GM19239 (cell line): ENCODE data around the gene FOXE3.

Experiments used
- DNase-seq: peaks from one replicate; pipeline ENCODE4 v3.0.0; 2011; ENCODE audit warnings: low spot score; ENCODE audit not compliant: insufficient read length
- FAIRE-seq: peaks from 2 replicates; lab custom pipeline; 2011; peaks lifted over from hg19 to GRCh38; lab: Jason Lieb, UNC

FOXE3 gene

DNA sequence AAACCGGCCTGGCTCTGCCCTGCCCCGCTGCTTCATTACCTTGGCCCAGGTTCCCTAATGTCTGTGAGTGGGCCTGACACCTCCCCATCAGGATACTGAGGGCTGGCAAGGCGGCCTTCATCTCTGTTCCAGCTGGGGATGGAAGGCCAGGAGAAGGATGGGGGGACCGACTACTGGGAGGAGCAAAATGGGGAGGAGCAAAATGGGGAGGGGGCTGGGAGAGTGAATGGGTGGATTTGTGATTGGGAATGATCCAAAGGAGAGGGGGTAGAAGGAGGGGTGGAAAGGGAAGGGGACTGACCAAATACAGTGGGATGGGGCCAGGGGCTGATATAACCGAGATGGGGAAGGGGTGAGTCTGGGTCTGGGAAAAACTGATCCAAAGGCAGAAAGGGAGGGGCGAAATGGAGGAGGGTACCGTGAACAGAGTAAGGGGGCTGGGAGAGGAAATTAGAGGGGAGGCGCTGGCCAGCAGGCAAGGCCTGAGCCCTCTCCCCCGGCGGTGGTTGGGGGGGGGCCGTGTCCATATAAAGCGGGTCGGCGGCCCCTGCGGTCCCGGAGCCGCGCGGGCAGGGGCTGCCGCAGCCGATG is at the start of gene FOXE3:
TSS of gene FOXE3 (plus strand) at position 558 of the 591 bp plus-strand sequence. CDS start at position 589, 31 bp downstream.
- DNase-seq (no peak), FAIRE-seq (no peak)

DNA sequence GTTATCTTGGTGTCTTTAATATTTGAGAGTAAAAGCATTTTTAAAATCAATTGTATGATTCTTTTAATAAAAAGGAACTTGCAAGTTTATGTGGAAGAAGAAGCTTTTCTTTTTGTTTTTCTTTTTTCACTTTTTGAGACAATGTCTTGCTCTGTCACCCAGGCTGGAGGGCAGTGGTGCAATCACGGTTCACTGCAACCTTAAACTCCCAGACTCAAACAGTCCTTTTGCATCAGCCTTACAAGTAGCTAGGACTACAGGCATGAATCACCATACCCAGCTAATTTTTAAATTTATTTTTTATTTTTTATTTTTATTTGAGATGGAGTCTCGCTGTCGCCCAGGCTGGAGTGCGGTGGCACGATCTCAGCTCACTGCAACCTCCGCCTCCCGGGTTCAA is 48.4 kb upstream of the FOXE3 start:
- DNase-seq: no peak
- no peak for FAIRE-seq

DNA sequence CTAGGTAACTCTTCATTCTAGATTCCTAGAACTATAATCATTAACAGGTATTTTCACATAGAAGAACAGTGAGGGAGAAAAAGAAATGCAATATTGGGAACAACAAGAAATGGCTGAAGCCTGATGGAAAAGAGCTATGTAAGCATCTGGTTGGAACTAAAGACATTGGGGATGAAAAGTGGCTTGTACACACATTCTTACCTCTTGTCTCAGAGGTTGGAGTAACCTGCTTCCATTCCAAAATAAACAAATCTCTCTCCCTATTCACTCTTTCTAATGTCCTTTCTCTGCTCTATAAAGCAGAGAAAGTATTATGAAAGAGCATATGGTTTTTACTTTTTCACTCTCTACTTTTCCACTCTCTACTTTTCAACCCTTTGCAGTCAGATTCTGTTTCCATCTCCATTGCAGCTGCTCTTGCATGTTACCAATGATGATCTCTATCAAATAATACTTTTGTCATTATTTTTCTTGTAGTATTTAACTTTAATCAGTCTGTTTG is 45.0 kb upstream of the FOXE3 start:
- DNase-seq (no peak), FAIRE-seq (no peak)

DNA sequence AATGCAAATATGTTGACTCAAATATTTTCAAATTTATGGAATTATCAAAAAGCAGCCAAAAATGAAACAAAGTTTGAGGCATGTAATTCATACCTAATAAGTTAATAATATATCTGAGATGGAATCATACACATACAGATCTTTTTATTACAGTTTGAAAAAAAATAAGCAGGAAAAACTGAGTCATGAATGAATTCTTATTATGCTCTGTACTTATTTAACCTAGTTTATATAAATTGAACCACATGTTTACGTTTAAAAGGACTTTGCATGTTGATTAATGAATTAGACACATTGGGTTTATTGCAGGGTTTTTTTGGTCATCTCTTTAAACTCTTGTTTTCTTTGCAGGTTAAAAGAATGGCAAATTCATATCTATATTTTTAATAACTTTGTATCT is 41.6 kb upstream of the FOXE3 start:
- FAIRE-seq (no peak), DNase-seq (no peak)

DNA sequence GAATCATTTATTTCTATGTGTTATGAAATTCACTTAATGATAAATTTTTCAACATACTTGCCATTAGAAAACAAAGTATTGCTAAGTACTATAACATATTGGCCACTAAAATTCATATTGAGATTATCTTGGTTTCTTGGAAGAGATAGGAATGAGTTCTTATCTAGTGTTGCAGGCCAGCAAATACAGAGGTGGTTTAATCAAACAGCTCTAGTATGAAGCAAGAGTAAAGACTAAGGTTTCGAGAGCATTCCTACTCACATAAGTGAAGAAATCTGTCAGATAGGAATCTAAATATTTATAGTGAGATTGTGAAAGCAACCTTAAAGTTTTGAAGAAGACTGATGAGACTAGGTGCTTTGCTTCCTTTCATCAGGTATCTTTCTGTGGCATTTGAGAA is 37.9 kb upstream of the FOXE3 start:
- DNase-seq: no peak
- no peak for FAIRE-seq

DNA sequence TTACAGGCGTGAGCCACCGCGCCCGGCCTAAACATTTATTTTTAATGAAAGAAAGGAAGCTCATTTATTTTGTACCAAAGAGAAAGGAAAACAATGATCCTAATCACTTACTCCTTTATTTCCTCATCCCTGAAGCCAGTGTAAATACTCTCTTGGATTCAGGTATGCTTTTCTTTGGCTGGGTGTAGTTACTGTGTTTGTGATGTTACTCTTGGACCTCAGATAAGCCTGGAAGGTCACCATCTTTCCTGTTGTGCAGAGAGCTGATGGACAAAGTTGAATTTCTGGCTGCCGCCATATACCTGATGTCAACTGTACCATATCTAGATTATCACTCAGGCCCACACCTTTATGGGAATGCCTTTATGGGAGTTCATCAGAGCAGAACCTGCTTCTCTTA is 35.4 kb upstream of the FOXE3 start:
- FAIRE-seq: no peak
- DNase-seq: no peak

DNA sequence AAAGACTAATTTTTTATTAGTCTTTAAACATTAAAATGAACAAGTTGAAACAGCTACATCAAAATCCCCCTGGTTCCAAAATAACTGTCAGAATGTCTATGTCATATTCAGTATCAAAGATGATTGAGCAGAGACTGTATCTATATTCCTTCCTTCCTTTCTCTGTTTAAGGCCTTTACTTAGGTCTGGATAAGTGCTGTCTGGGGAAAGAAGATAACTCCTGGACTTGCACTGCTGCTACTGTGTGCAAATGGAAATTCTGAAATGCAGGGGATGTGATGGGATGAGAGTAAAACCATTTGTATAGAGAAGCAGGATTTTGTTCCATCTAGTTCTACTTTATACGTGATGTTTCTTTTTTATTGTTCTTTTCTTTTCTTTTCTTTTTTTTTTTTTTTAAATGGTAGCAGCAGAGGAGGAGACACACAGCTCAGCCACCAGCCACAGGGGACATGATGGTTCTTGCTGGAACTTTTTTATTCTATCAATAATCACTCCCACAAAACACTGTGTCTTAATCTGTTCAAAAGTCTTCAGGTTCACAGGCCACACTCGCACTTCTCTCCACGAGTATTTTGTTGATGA is 33.6 kb upstream of the FOXE3 start:
- DNase-seq: no peak

DNA sequence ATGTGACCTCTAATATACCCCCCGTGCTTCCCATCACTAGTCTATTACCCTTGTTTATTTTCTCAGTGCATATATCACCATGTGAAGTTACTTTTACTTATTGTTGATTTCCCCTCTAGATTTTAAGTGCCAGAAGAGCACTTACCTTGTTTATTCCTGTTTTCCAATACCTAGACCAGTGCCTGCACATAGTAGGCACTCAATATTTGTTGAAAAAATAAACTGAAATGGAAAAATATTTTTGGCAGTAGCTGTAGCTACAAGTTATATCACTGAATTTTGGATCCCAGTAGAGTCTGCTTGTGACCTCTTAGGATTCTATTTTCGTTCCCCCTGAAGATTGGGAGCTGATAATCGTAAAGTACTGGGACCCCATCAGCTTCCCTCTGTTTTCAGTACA is 32.0 kb upstream of the FOXE3 start:
- no peak for FAIRE-seq
- no peak for DNase-seq

More for the DNA sequence above, 33.6 kb upstream of the FOXE3 start:
- no peak for FAIRE-seq

DNA sequence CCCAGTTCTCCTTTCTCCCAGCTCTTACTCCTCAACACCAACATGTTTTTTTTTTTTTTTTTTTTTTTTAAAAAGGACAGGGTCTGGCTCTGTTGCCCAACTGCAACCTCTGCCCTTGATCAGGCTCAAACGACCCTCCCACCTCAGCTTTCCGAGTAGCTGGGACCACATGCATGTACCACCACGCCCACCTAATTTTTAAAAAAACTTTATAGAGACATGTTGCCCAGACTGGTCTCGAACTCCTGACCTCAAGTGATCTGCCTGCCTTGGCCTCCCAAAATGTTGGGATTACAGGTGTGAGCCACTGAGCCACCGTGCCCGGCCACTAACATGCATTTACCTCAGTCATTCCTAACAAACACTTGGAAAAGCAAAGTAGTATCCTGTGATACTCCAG is 31.1 kb upstream of the FOXE3 start:
- DNase-seq: no peak
- no peak for FAIRE-seq

DNA sequence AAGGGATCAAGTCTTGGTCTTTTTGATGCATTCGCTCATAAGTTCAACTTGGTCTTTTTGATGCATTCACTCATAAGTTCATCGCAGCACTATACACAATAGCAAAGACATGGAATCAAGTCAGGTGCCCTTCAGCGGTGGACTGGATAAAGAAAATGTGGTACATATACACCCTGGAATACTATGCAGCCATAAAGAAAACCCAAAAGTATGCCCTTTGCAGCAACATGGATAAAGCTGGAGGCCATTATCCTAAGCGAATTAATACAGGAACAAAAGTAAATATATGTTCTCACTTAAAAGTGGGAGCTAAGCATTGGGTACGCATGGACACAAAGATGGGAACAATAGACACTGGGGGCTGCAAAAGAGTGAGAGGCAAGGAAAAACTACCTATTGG is 29.8 kb upstream of the FOXE3 start:
- FAIRE-seq (no peak), DNase-seq (no peak)

DNA sequence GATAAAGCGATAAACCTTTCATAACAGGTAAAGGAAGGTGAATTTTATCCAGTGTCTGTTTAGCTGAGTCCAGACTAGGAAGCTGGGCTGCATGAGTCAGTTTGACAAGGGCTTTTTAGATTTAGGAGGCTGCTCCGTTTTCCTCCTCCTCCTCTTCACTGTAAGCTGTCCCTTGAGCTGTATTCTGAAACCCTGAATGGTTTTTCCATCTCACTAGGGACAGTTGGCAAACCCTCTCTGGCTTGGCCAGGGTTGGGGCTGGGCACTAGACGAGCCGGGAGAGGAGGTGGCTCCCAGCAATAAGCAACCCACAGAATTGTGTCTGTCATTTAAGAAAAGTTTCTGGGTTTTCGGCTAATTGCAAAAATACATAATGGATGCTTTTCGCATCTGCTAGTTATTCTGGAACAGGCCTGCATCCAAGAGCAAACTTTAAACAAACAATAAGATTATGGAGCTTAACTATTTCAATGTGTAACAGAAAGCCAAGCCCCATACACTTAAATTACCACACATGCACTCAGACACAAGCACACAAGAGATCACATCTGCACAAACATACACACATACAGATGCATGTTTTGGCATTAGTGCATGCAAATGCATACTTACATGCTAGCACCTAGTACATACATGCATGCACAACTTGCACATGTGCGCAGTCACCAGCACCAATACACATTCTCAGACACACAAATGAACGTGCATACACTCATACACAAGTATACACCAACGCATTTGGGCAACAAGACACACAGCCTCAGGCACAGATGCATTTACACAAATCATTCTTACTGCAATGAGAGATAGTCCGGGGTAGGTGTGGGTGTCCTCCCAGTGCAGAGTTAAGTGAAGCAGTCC is 27.8 kb upstream of the FOXE3 start:
- DNase-seq (no peak), FAIRE-seq (no peak)

DNA sequence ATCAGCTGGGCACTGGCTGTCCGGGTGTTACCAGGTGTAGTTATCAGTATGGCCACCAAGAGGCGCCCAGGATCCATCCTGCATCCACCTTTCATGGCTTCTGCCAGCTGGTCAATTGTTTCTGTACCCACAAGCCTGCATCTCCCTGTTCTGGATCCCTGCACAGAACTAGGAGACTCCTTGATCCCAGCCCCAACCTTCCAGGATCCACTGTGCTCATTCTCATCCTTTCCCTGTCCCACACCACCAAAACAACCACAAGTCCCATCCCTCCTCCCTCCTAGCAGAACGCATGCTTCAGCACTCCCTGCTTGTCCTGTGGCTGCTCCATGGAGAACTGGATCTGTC is 27.2 kb upstream of the FOXE3 start:
- FAIRE-seq: peak; percentile 54

DNA sequence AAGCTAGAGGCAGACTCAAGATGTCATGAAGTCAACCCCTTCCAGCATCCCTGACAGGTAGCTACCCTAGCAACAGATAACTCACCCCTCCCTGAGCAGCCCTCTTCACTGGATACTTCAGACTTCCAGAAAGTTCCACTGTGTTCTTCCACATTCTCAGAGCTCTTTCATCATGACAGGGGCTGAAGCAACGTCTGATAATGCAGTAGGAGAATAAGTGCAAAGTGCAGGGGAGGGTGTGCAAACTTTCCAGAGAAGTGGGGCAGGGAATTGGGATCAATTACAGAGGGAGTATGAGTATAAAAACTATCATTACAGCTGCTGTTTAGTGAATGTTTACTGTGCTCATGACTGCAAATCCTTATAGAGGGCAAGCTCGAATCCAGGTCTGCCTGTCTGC is 26.4 kb upstream of the FOXE3 start:
- DNase-seq (no peak), FAIRE-seq (no peak)

More for the DNA sequence above, 27.2 kb upstream of the FOXE3 start:
- DNase-seq: peak; percentile 36

DNA sequence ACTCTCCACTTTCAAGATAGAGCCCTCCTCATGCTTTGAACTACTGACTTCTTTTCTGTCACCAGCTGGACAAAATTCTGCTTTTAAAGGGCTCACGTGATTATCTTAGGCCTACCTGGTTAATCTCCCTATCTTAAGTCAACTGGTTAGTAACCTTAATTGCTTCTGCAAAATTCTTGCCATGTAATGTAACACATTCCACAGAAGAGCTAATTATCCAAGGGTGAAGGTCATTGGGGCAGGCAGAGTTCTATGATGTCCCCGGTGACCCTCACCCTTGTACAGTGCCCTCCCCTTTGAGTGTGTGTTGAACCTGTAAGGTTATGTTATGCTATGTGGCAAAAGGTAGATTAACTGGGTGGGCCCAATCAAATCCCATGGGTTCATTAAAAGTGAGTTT is 25.2 kb upstream of the FOXE3 start:
- DNase-seq (no peak), FAIRE-seq (no peak)

DNA sequence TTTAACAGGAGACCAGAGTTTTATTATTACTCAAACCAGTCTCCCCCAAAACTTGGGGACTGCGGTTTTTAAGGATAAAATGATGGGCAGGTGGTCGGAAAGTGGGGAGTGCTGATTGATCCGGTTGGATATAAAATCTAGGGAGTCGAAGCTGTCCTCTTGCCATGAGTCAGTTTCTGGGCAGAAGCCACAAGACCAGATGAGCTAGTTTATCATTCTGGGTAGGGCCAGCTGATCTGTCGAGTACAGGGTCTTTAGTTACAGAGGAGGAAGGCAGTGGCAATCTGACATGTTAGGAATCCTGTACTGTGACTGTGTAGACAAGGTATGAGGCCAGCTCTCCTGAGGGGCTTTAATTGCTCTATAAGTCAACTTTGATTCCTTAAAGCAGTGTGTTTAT is 22.9 kb upstream of the FOXE3 start:
- DNase-seq: no peak
- FAIRE-seq: no peak

DNA sequence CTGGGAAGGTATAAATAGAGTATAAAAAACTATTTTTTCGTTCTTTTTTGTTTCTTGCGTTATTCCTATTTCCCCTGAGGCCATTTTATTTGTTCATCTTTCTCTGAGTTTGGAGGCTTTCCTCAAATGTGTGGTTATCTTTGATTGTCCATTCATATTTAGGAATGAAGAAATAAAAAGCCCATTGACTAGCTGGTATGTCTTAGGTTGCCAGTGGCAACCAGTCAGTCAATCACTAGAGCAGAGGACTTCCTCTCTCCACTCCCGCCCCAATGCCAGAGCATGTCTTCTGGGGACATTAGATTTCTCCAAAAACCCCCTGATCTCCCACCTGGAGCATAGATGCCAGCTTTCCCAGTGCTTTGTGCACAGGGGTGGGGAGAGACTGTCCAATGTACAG is 20.7 kb upstream of the FOXE3 start:
- FAIRE-seq: no peak

DNA sequence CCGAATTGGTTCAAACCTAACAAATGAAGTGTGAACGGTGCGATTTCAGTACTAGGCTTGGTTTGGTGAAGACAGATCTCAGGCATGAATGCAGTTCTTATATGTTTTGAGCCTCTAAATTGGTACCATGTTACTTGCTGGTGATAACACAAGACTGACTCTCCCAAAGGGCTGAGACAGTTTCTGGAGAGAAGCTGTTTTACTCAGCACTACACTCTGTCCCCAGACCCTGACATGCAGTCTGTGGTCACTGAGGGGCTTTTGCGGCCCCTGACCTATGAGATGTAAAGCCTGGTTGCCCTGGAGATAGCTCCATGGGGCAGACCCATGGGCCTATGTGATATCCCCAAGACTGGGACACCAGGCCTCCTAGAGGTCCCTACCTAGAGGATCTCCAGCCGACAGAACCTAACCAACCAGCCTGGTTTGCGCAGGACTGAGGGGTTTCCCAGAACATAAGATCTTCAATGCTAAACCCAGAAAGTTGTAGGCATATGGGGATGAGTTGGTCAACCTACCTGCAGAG is 19.4 kb upstream of the FOXE3 start:
- DNase-seq: no peak
- no peak for FAIRE-seq

More for the DNA sequence above, 20.7 kb upstream of the FOXE3 start:
- DNase-seq: no peak

DNA sequence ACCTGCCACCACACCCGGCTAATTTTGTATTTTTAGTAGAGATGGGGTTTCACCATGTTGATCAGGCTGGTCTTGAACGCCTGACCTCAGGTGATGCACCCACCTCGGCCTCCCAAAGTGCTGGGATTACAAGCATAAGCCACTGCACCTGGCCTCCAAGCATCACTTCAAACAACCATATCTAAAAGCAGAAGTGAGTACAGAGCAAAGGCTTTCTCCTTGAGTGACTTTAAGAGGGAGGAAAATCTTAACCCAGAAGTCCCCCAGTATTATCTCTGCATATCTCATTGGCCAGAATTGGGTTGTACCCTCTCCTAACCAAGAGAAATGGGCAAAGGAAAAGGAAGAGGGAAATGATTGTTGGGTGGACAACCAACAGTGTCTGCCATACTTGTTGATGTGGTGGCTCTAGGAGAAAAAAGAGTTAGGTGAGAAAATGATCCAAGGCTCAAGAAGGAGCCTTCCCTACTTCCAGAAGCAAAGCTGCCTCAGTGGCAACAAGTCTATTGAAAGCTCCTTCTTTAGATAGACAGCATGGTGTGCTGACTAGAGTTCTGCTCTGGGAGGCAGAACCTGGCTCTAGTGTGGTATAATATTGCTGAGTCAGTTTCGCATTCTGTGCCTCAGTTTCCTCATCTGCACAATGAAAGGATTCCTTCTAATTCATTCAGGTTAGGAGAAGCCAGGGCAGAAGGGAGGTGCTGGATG is 16.8 kb upstream of the FOXE3 start:
- FAIRE-seq (no peak), DNase-seq (no peak)

DNA sequence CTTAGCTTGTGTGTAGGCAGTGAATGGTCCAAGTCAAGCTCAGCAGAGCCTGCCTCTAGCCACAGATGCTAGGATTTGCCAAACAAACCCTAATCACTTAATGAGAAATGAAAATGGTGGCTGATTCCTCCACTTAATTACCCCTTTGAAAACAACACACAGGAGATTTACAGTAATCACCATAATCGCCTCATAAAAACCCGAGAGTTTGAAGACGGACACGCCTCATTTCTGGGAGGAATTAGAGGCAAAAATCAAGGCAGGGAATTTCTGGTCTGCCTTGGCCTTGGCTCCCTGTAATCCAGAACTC is 16.3 kb upstream of the FOXE3 start:
- no peak for FAIRE-seq
- no peak for DNase-seq

DNA sequence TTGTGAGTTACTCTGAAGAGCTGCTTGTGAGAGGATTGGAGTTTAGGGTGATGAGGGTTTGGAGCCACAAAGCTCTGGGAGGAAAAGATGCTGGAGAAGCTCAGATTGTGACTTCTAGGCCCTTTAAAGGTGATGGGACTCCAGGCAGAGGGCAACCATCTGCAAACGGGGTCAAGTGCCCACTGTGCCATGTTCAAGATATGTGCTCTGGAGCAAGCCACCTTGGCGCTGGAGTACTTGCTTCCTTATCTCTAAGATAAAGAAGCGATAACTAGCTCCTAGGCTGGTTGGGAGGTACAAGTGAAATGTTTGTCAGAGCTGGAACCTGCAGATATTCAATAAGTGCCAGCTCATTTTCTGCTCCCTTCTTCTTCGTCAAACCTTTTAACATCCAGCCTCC is 14.3 kb upstream of the FOXE3 start:
- FAIRE-seq (no peak), DNase-seq (no peak)

DNA sequence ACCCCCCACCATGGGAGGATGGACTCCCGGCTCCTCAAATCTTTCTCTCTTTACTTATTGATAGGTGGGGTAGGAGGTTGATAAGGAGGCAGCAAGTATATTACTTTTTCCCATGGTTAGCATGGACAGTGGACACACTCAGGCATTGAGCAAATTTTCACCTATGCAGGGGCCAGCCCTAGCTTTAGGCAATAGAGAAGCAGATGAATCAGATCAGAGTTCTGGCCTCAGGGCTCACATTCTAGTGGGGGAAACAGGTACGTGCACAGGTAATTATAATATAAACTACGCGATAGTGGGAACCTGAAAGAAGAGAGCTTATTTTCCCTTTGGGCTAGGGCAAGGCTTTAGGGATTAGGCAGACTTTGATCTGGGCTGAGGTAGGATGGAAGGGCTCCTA is 13.5 kb upstream of the FOXE3 start:
- no peak for DNase-seq
- no peak for FAIRE-seq
